GM23338 (cell line): ENCODE data around the gene PML. TPM values are rescaled to one million over a fixed set of nuclear protein-coding genes. Genes with fewer than 3 reads are reported as not detected.

Experiments
- ATAC-seq: fragments of 200-7000 bp; cut with Tn5 transposase; 3 replicates; pipeline ENCODE4 v1.9.1; 2020
- DNase-seq: peaks from one replicate; pipeline ENCODE4 v3.0.0-alpha.2; 2015; ENCODE audit warnings: low spot score
- H2AFZ ChIP-seq: fragments of 200-600 bp; sonication (generic); 2 replicates; pipeline ENCODE4 v1.8.0; 2016; ENCODE audit warnings: antibody characterized with exemption, mild to moderate bottlenecking, moderate library complexity
- H3F3A ChIP-seq: fragments of 200-600 bp; sonication (generic); replicated peaks from 2 replicates; pipeline ENCODE4 v1.8.0; 2017; ENCODE audit warnings: antibody characterized with exemption, mixed run types, low read depth
- H3K27ac ChIP-seq: fragments of 200-600 bp; sonication (generic); 2 replicates; pipeline ENCODE4 v1.6.1; 2016; ENCODE audit warnings: low read depth
- H3K27me3 ChIP-seq: fragments of 200-600 bp; sonication (generic); 2 replicates; pipeline ENCODE4 v1.8.0; 2016; ENCODE audit warnings: mild to moderate bottlenecking, mixed run types, moderate library complexity; ENCODE audit not compliant: insufficient read depth
- H3K36me3 ChIP-seq: fragments of 200-600 bp; sonication (generic); 2 replicates; pipeline ENCODE4 v1.8.0; 2016; ENCODE audit warnings: mild to moderate bottlenecking; ENCODE audit not compliant: insufficient read depth
- H3K4me1 ChIP-seq: fragments of 200-600 bp; sonication (generic); 2 replicates; pipeline ENCODE4 v1.8.0; 2016; ENCODE audit warnings: mild to moderate bottlenecking, moderate library complexity; ENCODE audit not compliant: insufficient read depth
- H3K4me2 ChIP-seq: fragments of 200-600 bp; sonication (generic); 2 replicates; pipeline ENCODE4 v1.7.1; 2017; ENCODE audit warnings: mixed run types
- H3K4me3 ChIP-seq: fragments of 200-600 bp; sonication (generic); 2 replicates; pipeline ENCODE4 v1.6.1; 2016; ENCODE audit warnings: mixed run types
- H3K79me2 ChIP-seq: fragments of 200-600 bp; sonication (generic); replicated peaks from 2 replicates; pipeline ENCODE4 v1.8.0; 2017; ENCODE audit warnings: mild to moderate bottlenecking; ENCODE audit not compliant: insufficient read depth
- H3K9me2 ChIP-seq: fragments of 200-600 bp; sonication (generic); 2 replicates; pipeline ENCODE4 v1.8.0; 2017; ENCODE audit not compliant: insufficient read depth
- H4K20me1 ChIP-seq: fragments of 200-600 bp; sonication (generic); replicated peaks from 2 replicates; pipeline ENCODE4 v1.8.0; 2017; ENCODE audit warnings: mild to moderate bottlenecking; ENCODE audit not compliant: insufficient read depth
- H3K27ac Mint-ChIP-seq: 2 replicates; pipeline ENCODE4 v1.8.0; 2020; ENCODE audit warnings: inconsistent platforms, mild to moderate bottlenecking, moderate library complexity, mixed read lengths
- H3K27me3 Mint-ChIP-seq: 3 replicates; pipeline ENCODE4 v1.8.0; 2022; ENCODE audit warnings: low read depth, mild to moderate bottlenecking, moderate library complexity, mixed read lengths, inconsistent platforms; ENCODE audit not compliant: insufficient read depth, poor library complexity
- H3K36me3 Mint-ChIP-seq: 3 replicates; pipeline ENCODE4 v1.8.0; 2021; ENCODE audit warnings: low read depth, mild to moderate bottlenecking, inconsistent platforms, moderate library complexity, mixed read lengths
- H3K4me1 Mint-ChIP-seq: 3 replicates; pipeline ENCODE4 v1.8.0; 2020; ENCODE audit warnings: mild to moderate bottlenecking, inconsistent platforms, mixed read lengths
- H3K4me3 Mint-ChIP-seq: 3 replicates; pipeline ENCODE4 v1.8.0; 2021; ENCODE audit warnings: moderate library complexity, mild to moderate bottlenecking, inconsistent platforms, mixed read lengths
- H3K9me3 Mint-ChIP-seq: 3 replicates; pipeline ENCODE4 v1.8.0; 2020; ENCODE audit warnings: moderate library complexity, mild to moderate bottlenecking, inconsistent platforms, mixed read lengths
- CREB1 ChIP-seq: fragments of 250-450 bp; sonication (Bioruptor Pico); IDR thresholded peaks from 2 replicates; pipeline ENCODE4 v1.5.0; 2020; ENCODE audit warnings: low read depth, mild to moderate bottlenecking, moderate library complexity
- EZH2 ChIP-seq: fragments of 200-600 bp; sonication (generic); IDR thresholded peaks from one replicate; pipeline ENCODE4 v1.8.0; 2017; ENCODE audit warnings: antibody characterized with exemption, mild to moderate bottlenecking, low read depth; ENCODE audit not compliant: unreplicated experiment
- EZH2phosphoT487 ChIP-seq: fragments of 200-600 bp; sonication (generic); IDR thresholded peaks from one replicate; pipeline ENCODE4 v1.8.1; 2018; ENCODE audit warnings: antibody characterized with exemption; ENCODE audit not compliant: unreplicated experiment
- JUNB ChIP-seq: IDR thresholded peaks from one replicate; pipeline ENCODE4 v1.6.1; 2016; ENCODE audit warnings: antibody characterized with exemption; ENCODE audit not compliant: unreplicated experiment
- NANOG ChIP-seq: IDR thresholded peaks from 2 replicates; pipeline ENCODE4 v1.6.1; 2016; ENCODE audit warnings: antibody characterized with exemption, borderline replicate concordance
- POLR2AphosphoS5 ChIP-seq: IDR thresholded peaks from 2 replicates; pipeline ENCODE4 v1.6.1; 2016; ENCODE audit warnings: antibody characterized with exemption, low read depth
- REST ChIP-seq: IDR thresholded peaks from one replicate; pipeline ENCODE4 v1.6.1; 2018; ENCODE audit warnings: antibody characterized with exemption; ENCODE audit not compliant: unreplicated experiment
- STAT1 ChIP-seq: IDR thresholded peaks from one replicate; pipeline ENCODE4 v1.6.1; 2016; ENCODE audit warnings: antibody characterized with exemption; ENCODE audit not compliant: unreplicated experiment
- ZNF114 ChIP-seq: fragments of 250-450 bp; sonication (Bioruptor Pico); IDR thresholded peaks from 2 replicates; pipeline ENCODE4 v1.5.0; 2020; ENCODE audit warnings: mild to moderate bottlenecking, moderate library complexity
- ZNF331 ChIP-seq: fragments of 250-450 bp; sonication (Bioruptor Pico); IDR thresholded peaks from 2 replicates; pipeline ENCODE4 v1.5.0; 2020; ENCODE audit warnings: low read depth, mild to moderate bottlenecking, moderate library complexity
- ZNF462 ChIP-seq: fragments of 250-450 bp; sonication (Bioruptor Pico); IDR thresholded peaks from 2 replicates; pipeline ENCODE4 v1.5.0; 2020; ENCODE audit warnings: mild to moderate bottlenecking, moderate library complexity
- polyA plus RNA-seq: library from polyadenylated mRNA; unstranded; fragments of >200 nt; fragmentation: Nextera tagmentation; extraction: Ambion mirVana; gene quantifications from 2 replicates; pipeline ENCODE4 v1.2.1, GENCODE V29; 2016
- total RNA-seq: library from RNA; depleted of rRNA; stranded (reverse); fragments of >200 nt; shearing (Covaris generic); gene quantifications from 2 replicates; pipeline ENCODE4 v1.2.3, GENCODE V29; 2014
- TF ChIP-seq, protein P1 (sequence below), 2 experiments: fragments of 200-600 bp in 1 of 2; sonication (generic) in 1 of 2; conservative IDR thresholded peaks; 2 replicates each; pipeline versions ENCODE4 v1.5.1 to v1.6.1; 2016 to 2017; ENCODE audit warnings: antibody characterized with exemption in 2 of 2, low read depth in 2 of 2, mild to moderate bottlenecking in 2 of 2, moderate library complexity in 1 of 2
- TF ChIP-seq, protein P2 (sequence below): IDR thresholded peaks from 2 replicates; pipeline ENCODE4 v1.6.1; 2016; ENCODE audit warnings: antibody characterized with exemption

The PML gene
- total and polyA plus RNA-seq, 2 experiments from 2014 or later: 19.0 to 73.1 TPM

DNA sequence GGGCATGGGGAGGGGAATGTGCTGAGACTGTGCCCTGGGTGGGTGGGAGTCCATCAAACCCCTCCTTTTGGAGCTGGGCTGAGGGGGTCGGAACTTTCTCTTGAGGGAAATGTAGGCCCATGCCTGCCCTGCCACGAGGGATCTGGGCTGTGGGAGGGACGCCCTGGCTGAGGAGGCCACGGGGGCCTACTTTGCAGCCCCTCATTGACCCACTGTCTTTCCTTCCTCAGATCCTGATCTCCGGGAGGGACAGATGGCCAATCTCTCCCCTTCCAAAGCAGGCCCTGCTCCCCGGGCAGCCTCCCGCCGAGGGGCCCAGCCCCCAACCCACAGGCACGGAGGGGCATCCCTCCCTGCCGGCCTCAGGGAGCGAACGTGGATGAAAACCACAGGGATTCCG is 42.9 kb upstream of the PML start:
- peaks cover 21% of the 10 kb centered on the region for H3K27me3 Mint-ChIP-seq
- H3K4me1 ChIP-seq: peaks cover 4% of the 10 kb centered on the region; the same call in 1 of the 2 replicates
- no peaks in the 10 kb centered on the region for H3K27me3 ChIP-seq
- H3K4me3 ChIP-seq: no peak overlapping the region
- peak overlapping the region; percentile 51; the same call in 1 of the 2 replicates for H3K4me2 ChIP-seq
- ATAC-seq: peak; percentile 12
- H3F3A ChIP-seq: no peaks in the 10 kb centered on the region
- no peaks in the 10 kb centered on the region for H3K79me2 ChIP-seq
- H3K4me1 Mint-ChIP-seq: peaks cover 22% of the 10 kb centered on the region
- H3K27ac Mint-ChIP-seq: peak overlapping the region; percentile 88; the same call in 1 of the 2 replicates
- DNase-seq: peak; percentile 5
- no peak for TF ChIP-seq STAT1
- TF ChIP-seq CREB1 (CRISPR knock-in tag): no peak
- TF ChIP-seq, protein P1, sequence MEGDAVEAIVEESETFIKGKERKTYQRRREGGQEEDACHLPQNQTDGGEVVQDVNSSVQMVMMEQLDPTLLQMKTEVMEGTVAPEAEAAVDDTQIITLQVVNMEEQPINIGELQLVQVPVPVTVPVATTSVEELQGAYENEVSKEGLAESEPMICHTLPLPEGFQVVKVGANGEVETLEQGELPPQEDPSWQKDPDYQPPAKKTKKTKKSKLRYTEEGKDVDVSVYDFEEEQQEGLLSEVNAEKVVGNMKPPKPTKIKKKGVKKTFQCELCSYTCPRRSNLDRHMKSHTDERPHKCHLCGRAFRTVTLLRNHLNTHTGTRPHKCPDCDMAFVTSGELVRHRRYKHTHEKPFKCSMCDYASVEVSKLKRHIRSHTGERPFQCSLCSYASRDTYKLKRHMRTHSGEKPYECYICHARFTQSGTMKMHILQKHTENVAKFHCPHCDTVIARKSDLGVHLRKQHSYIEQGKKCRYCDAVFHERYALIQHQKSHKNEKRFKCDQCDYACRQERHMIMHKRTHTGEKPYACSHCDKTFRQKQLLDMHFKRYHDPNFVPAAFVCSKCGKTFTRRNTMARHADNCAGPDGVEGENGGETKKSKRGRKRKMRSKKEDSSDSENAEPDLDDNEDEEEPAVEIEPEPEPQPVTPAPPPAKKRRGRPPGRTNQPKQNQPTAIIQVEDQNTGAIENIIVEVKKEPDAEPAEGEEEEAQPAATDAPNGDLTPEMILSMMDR (conservative IDR thresholded peaks at IDR 0.05; ENCODE audit: low read depth in 2 of 2): no peak
- TF ChIP-seq JUNB: no peak
- TF ChIP-seq, protein P2, sequence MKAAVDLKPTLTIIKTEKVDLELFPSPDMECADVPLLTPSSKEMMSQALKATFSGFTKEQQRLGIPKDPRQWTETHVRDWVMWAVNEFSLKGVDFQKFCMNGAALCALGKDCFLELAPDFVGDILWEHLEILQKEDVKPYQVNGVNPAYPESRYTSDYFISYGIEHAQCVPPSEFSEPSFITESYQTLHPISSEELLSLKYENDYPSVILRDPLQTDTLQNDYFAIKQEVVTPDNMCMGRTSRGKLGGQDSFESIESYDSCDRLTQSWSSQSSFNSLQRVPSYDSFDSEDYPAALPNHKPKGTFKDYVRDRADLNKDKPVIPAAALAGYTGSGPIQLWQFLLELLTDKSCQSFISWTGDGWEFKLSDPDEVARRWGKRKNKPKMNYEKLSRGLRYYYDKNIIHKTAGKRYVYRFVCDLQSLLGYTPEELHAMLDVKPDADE: no peak
- TF ChIP-seq ZNF462: no peak
- no peak for TF ChIP-seq EZH2
- no peak; the same call in 1 of the 2 replicates for TF ChIP-seq POLR2AphosphoS5
- TF ChIP-seq ZNF331 (CRISPR knock-in tag): no peak
- no peak for TF ChIP-seq EZH2phosphoT487
- no peak for TF ChIP-seq REST
- no peak for TF ChIP-seq ZNF114 (CRISPR knock-in tag)
- no peak for TF ChIP-seq NANOG
- H2AFZ ChIP-seq: peak overlapping the region; percentile 88; the same call in 1 of the 2 replicates
- no peaks in the 10 kb centered on the region for H3K9me3 Mint-ChIP-seq
- H3K9me2 ChIP-seq: no peaks in the 10 kb centered on the region
- no peak overlapping the region for H3K27ac ChIP-seq
- no peaks in the 10 kb centered on the region for H3K36me3 ChIP-seq
- 0 out of 3 replicates have a peak overlapping the region, but pooled peaks have one; percentile 41 for H3K4me3 Mint-ChIP-seq
- no peaks in the 10 kb centered on the region for H4K20me1 ChIP-seq
- no peaks in the 10 kb centered on the region; the same call in 2 of the 3 replicates for H3K36me3 Mint-ChIP-seq
